Measurements from ENCODE around the gene LRRTM3.

LRRTM3 gene

DNA sequence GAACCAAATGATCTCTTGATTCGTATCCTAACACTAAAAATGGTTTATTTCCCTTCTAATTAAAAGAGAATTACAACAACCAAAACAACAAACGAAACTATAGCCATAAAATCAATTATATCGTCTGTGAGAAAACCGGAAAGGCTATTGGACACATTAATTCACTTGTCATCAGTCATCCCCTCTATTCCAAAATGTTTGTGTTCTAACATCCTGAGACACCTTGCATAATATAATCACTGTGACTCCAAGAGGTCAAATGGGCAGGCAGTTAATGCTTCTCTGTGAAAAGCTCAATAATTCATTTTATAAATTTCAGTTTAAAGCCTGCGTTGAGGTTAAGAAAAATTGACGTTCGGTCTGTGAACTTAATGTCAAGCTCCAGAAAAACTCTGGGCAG, 463 bp upstream of the LRRTM3 start:
- TF ChIP-seq, protein P1, sequence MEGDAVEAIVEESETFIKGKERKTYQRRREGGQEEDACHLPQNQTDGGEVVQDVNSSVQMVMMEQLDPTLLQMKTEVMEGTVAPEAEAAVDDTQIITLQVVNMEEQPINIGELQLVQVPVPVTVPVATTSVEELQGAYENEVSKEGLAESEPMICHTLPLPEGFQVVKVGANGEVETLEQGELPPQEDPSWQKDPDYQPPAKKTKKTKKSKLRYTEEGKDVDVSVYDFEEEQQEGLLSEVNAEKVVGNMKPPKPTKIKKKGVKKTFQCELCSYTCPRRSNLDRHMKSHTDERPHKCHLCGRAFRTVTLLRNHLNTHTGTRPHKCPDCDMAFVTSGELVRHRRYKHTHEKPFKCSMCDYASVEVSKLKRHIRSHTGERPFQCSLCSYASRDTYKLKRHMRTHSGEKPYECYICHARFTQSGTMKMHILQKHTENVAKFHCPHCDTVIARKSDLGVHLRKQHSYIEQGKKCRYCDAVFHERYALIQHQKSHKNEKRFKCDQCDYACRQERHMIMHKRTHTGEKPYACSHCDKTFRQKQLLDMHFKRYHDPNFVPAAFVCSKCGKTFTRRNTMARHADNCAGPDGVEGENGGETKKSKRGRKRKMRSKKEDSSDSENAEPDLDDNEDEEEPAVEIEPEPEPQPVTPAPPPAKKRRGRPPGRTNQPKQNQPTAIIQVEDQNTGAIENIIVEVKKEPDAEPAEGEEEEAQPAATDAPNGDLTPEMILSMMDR (IDR thresholded peaks at IDR 0.05) = no peak
- TF ChIP-seq ZFX (IDR thresholded peaks at IDR 0.05; ENCODE audit: borderline replicate concordance) = no peak
- H3K27ac ChIP-seq = no peak overlapping the region

DNA sequence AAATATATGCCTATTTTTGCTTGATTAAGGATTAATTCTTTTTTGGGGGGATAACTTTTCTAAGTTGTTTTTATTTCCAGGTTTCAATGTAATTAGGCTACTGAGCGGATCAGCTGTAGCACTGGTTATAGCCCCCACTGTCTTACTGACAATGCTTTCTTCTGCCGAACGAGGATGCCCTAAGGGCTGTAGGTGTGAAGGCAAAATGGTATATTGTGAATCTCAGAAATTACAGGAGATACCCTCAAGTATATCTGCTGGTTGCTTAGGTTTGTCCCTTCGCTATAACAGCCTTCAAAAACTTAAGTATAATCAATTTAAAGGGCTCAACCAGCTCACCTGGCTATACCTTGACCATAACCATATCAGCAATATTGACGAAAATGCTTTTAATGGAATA, 1.0 kb downstream of the LRRTM3 start:
- TF ChIP-seq, protein P1 (IDR thresholded peaks at IDR 0.05) = no peak
- no peak for TF ChIP-seq ZFX (IDR thresholded peaks at IDR 0.05; ENCODE audit: borderline replicate concordance)

DNA sequence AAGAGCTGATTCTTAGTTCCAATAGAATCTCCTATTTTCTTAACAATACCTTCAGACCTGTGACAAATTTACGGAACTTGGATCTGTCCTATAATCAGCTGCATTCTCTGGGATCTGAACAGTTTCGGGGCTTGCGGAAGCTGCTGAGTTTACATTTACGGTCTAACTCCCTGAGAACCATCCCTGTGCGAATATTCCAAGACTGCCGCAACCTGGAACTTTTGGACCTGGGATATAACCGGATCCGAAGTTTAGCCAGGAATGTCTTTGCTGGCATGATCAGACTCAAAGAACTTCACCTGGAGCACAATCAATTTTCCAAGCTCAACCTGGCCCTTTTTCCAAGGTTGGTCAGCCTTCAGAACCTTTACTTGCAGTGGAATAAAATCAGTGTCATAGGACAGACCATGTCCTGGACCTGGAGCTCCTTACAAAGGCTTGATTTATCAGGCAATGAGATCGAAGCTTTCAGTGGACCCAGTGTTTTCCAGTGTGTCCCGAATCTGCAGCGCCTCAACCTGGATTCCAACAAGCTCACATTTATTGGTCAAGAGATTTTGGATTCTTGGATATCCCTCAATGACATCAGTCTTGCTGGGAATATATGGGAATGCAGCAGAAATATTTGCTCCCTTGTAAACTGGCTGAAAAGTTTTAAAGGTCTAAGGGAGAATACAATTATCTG, 1.6 kb downstream of the LRRTM3 start:
- no peak for TF ChIP-seq ZFX (IDR thresholded peaks at IDR 0.05; ENCODE audit: borderline replicate concordance)
- TF ChIP-seq, protein P1 (IDR thresholded peaks at IDR 0.05) = no peak
- no peak overlapping the region for H3K27ac ChIP-seq

More for the DNA sequence above, 1.0 kb downstream of the LRRTM3 start:
- no peak overlapping the region for H3K27ac ChIP-seq

DNA sequence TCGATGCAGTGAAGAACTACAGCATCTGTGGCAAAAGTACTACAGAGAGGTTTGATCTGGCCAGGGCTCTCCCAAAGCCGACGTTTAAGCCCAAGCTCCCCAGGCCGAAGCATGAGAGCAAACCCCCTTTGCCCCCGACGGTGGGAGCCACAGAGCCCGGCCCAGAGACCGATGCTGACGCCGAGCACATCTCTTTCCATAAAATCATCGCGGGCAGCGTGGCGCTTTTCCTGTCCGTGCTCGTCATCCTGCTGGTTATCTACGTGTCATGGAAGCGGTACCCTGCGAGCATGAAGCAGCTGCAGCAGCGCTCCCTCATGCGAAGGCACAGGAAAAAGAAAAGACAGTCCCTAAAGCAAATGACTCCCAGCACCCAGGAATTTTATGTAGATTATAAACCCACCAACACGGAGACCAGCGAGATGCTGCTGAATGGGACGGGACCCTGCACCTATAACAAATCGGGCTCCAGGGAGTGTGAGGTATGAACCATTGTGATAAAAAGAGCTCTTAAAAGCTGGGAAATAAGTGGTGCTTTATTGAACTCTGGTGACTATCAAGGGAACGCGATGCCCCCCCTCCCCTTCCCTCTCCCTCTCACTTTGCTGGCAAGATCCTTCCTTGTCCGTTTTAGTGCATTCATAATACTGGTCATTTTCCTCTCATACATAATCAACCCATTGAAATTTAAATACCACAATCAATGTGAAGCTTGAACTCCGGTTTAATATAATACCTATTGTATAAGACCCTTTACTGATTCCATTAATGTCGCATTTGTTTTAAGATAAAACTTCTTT, 2.3 kb downstream of the LRRTM3 start:
- TF ChIP-seq, protein P1 (IDR thresholded peaks at IDR 0.05) = no peak
- no peak for TF ChIP-seq ZFX (IDR thresholded peaks at IDR 0.05; ENCODE audit: borderline replicate concordance)
- H3K27ac ChIP-seq = no peak overlapping the region

DNA sequence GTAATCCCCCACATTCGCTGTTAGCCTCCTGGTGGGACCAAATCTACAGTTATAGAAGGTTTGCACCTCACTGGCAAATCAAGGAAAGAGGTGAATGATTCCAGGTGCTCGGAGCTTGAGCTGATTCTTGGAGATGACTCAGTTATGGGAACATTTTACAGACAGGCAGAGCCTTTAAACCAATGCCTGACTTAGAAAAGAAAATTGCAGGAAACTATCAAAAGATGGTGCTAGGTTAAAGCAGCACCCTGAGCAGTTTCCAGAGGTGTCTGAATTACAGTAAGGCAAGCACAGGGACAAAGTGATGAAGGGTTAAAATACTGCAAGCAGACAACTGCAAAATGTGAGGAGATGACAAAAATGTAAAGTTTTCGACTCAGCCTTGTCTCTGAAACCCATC, 2.9 kb downstream of the LRRTM3 start:
- no peak overlapping the region for H3K27ac ChIP-seq
- no peak for TF ChIP-seq ZFX (IDR thresholded peaks at IDR 0.05; ENCODE audit: borderline replicate concordance)
- TF ChIP-seq, protein P1 (IDR thresholded peaks at IDR 0.05) = no peak

DNA sequence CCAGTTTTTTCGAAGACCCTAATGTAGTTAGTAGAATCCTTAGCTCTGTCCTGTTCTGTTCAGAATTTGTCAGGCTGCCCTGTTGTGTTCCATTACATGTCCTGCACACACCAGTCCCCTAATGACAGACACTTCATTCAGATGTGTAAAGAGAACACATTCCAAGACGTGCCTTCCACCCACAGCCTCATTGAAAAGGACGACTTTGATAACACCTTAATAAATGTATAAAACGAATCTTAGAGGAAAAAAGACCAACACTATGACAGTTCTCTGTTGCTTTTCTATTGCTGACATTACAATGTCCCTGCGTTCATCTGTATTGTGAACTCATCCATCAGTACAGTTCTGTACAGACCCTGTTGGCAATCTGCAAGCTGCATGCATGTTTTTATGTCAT, 3.5 kb downstream of the LRRTM3 start:
- H3K27ac ChIP-seq = no peak overlapping the region
- no peak for TF ChIP-seq ZFX (IDR thresholded peaks at IDR 0.05; ENCODE audit: borderline replicate concordance)
- TF ChIP-seq, protein P1 (IDR thresholded peaks at IDR 0.05) = no peak

Measured in 22Rv1 (cell line).